Fibroblast of the aortic adventitia (primary cell): Measurements from ENCODE around the gene TMEM33. TPM values are rescaled to one million over a fixed set of nuclear protein-coding genes. Genes with fewer than 3 reads are reported as not detected.
A peak's percentile ranks its signal among the peaks of the same experiment; 100 is the strongest.

Experiments used
- DNase-seq: peaks from one replicate; pipeline ENCODE4 v3.0.0-alpha.2; 2010; ENCODE audit warnings: low read depth
- H3K4me3 ChIP-seq: 2 replicates; pipeline ENCODE4 v1.5.1; 2011; ENCODE audit warnings: low read depth, mild to moderate bottlenecking, control low read depth, low read length, moderate library complexity
- CTCF ChIP-seq: IDR thresholded peaks from 2 replicates; pipeline ENCODE4 v1.5.1; 2011; ENCODE audit warnings: mild to moderate bottlenecking, low read length, control low read depth, inconsistent platforms; ENCODE audit not compliant: insufficient read depth
- total RNA-seq: library from RNA; depleted of rRNA; stranded (reverse); fragments of >200 nt; gene quantifications from 2 replicates; pipeline ENCODE4 v1.2.3, GENCODE V29; 2012; ENCODE audit warnings: low replicate concordance

Gene TMEM33
- total RNA-seq, 1 donor, result 64.4 TPM

GRCh38 chr4:41991916-41992767 is 56.9 kb downstream of the TMEM33 start:
- TF ChIP-seq CTCF, result no peak
- DNase-seq, result peak; percentile 11
- H3K4me3 ChIP-seq, result peak overlapping the region; percentile 4

- TF ChIP-seq CTCF, result no peak
- no peak overlapping the region for H3K4me3 ChIP-seq
Measured at GRCh38 chr4:41992967-41993857, 58.0 kb downstream of the TMEM33 start.

GRCh38 chr4:41994461-41994985 is 59.3 kb downstream of the TMEM33 start:
- DNase-seq, result no peak
- no peak overlapping the region for H3K4me3 ChIP-seq

More at GRCh38 chr4:41992967-41993857, 58.0 kb downstream of the TMEM33 start:
- no peak for DNase-seq

GRCh38 chr4:41998019-41998418 is 62.8 kb downstream of the TMEM33 start:
- DNase-seq, result no peak
- TF ChIP-seq CTCF, result no peak

More at GRCh38 chr4:41994461-41994985, 59.3 kb downstream of the TMEM33 start:
- TF ChIP-seq CTCF, result no peak

GRCh38 chr4:41999321-41999720 is 64.1 kb downstream of the TMEM33 start:
- TF ChIP-seq CTCF, result no peak
- DNase-seq, result no peak

More at GRCh38 chr4:41998019-41998418, 62.8 kb downstream of the TMEM33 start:
- no peak overlapping the region for H3K4me3 ChIP-seq

GRCh38 chr4:42008011-42008786 is 73.0 kb downstream of the TMEM33 start:
- TF ChIP-seq CTCF, result no peak
- DNase-seq, result no peak
- H3K4me3 ChIP-seq, result no peak overlapping the region

More at GRCh38 chr4:41999321-41999720, 64.1 kb downstream of the TMEM33 start:
- no peak overlapping the region for H3K4me3 ChIP-seq
